ENCODE measurements around the gene FOXK2. TPM values are rescaled to one million over a fixed set of nuclear protein-coding genes. Genes with fewer than 3 reads are reported as not detected.

The FOXK2 gene
- polyA plus RNA-seq, 2 of the 4 experiments (the other 2 are of a cell fraction) = 34.8 to 39.2 TPM

DNA sequence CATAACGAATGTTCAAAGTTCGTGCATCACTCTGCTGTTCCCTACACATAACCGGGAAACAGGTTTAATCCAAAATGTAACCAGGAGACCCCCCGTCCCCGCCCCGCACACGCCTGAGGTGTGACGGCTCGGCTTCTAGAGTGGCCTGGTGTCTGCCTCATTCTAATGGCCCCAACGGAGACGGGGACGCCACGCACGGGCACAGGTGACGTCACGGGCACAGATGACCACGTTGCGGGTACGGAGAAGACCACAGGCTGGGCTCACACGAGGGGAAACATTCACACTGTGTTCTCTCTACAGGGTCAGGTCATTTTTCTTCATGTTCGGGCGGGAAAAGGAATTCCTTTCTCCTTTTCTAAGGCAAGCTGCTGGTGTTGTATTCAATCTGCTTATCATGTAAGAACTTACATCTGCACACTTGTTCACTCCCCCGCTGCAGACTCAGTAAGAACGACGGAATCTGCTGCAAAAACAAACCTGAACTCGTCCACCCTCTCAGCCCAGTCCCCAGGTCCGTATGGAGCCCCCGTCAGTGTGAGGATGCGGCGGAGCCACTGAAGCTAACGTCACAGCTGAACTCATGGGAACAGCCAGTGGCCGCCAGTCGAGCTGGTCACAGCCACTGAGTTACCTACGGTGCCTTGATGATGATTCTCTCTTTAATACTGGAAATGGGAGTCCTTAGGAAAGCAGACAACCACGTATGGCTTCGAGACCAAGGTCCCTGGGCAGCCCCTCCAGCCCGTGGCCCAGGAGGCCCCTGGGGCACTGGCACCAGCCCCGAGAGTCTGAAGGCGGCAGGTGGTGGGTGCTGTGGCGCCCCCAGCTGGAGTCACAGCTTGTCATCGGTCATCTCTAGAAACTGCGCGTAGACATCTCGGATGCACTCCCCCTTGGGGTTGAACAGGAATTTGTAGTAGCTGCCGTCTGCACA lies 95.8 kb downstream of the FOXK2 start (continued):
- TF ChIP-seq, protein P1, sequence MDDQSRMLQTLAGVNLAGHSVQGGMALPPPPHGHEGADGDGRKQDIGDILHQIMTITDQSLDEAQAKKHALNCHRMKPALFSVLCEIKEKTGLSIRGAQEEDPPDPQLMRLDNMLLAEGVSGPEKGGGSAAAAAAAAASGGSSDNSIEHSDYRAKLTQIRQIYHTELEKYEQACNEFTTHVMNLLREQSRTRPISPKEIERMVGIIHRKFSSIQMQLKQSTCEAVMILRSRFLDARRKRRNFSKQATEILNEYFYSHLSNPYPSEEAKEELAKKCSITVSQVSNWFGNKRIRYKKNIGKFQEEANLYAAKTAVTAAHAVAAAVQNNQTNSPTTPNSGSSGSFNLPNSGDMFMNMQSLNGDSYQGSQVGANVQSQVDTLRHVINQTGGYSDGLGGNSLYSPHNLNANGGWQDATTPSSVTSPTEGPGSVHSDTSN (IDR thresholded peaks at IDR 0.05) = no peak
- TF ChIP-seq, protein P2, sequence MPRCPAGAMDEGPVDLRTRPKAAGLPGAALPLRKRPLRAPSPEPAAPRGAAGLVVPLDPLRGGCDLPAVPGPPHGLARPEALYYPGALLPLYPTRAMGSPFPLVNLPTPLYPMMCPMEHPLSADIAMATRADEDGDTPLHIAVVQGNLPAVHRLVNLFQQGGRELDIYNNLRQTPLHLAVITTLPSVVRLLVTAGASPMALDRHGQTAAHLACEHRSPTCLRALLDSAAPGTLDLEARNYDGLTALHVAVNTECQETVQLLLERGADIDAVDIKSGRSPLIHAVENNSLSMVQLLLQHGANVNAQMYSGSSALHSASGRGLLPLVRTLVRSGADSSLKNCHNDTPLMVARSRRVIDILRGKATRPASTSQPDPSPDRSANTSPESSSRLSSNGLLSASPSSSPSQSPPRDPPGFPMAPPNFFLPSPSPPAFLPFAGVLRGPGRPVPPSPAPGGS (IDR thresholded peaks at IDR 0.05) = no peak

DNA sequence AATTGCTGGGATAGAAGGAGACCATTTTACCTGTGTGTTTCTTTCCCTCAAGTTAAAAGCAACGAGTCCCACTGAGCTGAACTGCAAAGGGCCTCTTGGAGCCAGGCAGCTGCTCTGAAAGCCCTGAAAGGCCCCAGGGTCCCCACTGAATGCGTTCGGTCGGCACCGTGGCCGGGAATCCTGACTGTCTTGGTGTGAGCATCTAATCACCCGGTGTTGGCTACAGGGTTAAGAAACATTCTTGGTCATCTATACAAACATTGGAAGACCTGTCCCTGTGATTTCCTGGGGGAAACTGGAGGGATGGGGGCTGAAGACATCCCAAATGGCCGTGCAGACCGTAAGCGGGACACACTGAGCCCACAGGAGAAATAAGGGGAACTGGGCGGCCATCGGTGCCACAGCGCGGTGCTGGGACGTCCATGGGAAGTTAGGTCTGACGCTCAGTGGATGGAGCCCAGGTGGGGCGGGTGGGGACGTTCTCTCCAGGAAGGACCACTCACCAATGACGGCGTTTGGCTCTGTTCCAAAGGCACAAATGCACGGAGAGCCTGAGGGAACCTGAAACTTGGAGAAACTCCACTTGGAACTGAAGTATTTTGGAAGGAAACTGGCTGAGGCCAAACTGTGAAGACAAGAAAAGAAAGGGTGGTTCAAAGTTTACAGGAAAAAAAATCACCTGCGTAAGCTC lies 96.6 kb downstream of the FOXK2 start:
- no peak overlapping the region for H3K27ac ChIP-seq
- no peaks in the 10 kb centered on the region for H3K9me3 ChIP-seq
- no peak overlapping the region for H3K4me3 ChIP-seq
- no peak overlapping the region for H3K4me2 ChIP-seq
- no peaks in the 10 kb centered on the region for H3K4me1 ChIP-seq
- ChIA-PET CTCF (interaction anchor here (0.7 to 1.5 kb wide), 4 partner anchors 10 to 137 kb away, joined by 3 to 5 read pairs (median 4); no protein-coding TSS in a partner anchor), POLR2A (no interaction called here)
- no peak for DNase-seq (ENCODE audit: low read depth in 1 of 2, low spot score in 1 of 2)
- no peak for ATAC-seq
- no peak for FAIRE-seq
- TF ChIP-seq, protein P1 (IDR thresholded peaks at IDR 0.05) = no peak
- TF ChIP-seq FOSL2 (IDR thresholded peaks at IDR 0.05) (no peak), FOSL2 (CRISPR knock-in tag; IDR thresholded peaks at IDR 0.05) (no peak), GATA3 (IDR thresholded peaks at IDR 0.05; ENCODE audit: borderline replicate concordance) (no peak), POLR2AphosphoS2 (conservative IDR thresholded peaks at IDR 0.05; ENCODE audit: low read length) (no peak), EHF (CRISPR knock-in tag; IDR thresholded peaks at IDR 0.05) (no peak), RNF2 (IDR thresholded peaks at IDR 0.05; ENCODE audit: borderline replicate concordance, low read depth) (no peak), NFE2L2 (conservative IDR thresholded peaks at IDR 0.05; ENCODE audit: low read length) (no peak)
- TF ChIP-seq, protein P3, sequence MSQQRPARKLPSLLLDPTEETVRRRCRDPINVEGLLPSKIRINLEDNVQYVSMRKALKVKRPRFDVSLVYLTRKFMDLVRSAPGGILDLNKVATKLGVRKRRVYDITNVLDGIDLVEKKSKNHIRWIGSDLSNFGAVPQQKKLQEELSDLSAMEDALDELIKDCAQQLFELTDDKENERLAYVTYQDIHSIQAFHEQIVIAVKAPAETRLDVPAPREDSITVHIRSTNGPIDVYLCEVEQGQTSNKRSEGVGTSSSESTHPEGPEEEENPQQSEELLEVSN (IDR thresholded peaks at IDR 0.05; ENCODE audit: borderline replicate concordance, low read depth) = no peak
- WGBS (ENCODE audit: missing lambda C conversion rate) = 86% methylated on average over 22 of the region's 22 CpGs

DNA sequence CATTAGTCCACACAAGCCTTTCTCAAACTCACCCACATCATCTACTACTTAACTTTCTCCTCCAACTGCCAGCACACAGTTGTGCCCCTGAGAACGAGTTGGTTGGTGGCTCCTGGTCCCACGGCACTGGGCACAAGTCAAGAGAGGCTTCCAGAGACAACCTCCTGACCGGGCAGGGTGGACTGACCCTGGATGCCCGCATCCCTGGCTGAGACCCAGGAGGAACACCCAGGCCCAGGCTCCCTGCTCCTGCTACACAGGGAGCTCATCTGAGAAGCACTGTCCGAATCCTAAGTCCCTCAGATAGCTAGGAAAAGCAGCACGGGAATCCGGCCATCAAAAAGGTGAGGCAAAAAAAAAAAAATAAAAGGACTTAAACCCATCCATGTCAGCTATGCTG lies 99.7 kb downstream of the FOXK2 start:
- no peak for DNase-seq (ENCODE audit: low read depth in 1 of 2, low spot score in 1 of 2)
- FAIRE-seq = no peak
- ChIA-PET POLR2A (no interaction called here), CTCF (interaction anchor here (0.7 to 0.9 kb wide), 2 partner anchors 18 to 156 kb away, joined by 3 to 4 read pairs; no protein-coding TSS in a partner anchor)
- Histone ChIP-seq H3K4me2 (no peak overlapping the region), H3K4me3 (no peak overlapping the region), H3K4me1 (no peaks in the 10 kb centered on the region), H3K9me3 (no peaks in the 10 kb centered on the region), H3K27ac (no peak overlapping the region)
- ATAC-seq = no peak
- no peak for TF ChIP-seq JUN (IDR thresholded peaks at IDR 0.05)
- no peak for TF ChIP-seq CHD2 (IDR thresholded peaks at IDR 0.05; ENCODE audit: low read length, partially characterized antibody)
- TF ChIP-seq ZC3H11A (IDR thresholded peaks at IDR 0.05) = no peak
- TF ChIP-seq PHF8 (IDR thresholded peaks at IDR 0.05; ENCODE audit: borderline replicate concordance, low read depth) = no peak
- no peak for TF ChIP-seq SMC3 (IDR thresholded peaks at IDR 0.05)
- no peak for TF ChIP-seq FOSB (CRISPR knock-in tag; IDR thresholded peaks at IDR 0.05)
- no peak for TF ChIP-seq BHLHE40 (IDR thresholded peaks at IDR 0.05; ENCODE audit: low read depth, low read length)
- TF ChIP-seq RNF2 (IDR thresholded peaks at IDR 0.05; ENCODE audit: borderline replicate concordance, low read depth) = no peak
- TF ChIP-seq, protein P2 (IDR thresholded peaks at IDR 0.05) = no peak
- 89% methylated on average over 7 of the region's 7 CpGs for WGBS (ENCODE audit: missing lambda C conversion rate)
